SU-DHL-6 (cell line): ENCODE measurements around the gene MAGED4B.

Source experiments
- H2AFZ ChIP-seq: fragments of 200-600 bp; sonication (generic); 2 replicates; pipeline ENCODE4 v1.6.1; 2014; ENCODE audit warnings: low read depth, mild to moderate bottlenecking, moderate library complexity, mixed read lengths, antibody characterized with exemption, low read length; ENCODE audit not compliant: severe bottlenecking
- H3F3A ChIP-seq: fragments of 200-600 bp; shearing (Covaris generic); 2 replicates; pipeline ENCODE4 v1.6.0; 2016; ENCODE audit warnings: antibody characterized with exemption, mild to moderate bottlenecking; ENCODE audit not compliant: insufficient read depth
- H3K27ac ChIP-seq: fragments of 200-600 bp; sonication (generic); 2 replicates; pipeline ENCODE4 v1.5.1; 2016; ENCODE audit warnings: low read depth, mild to moderate bottlenecking, low read length, moderate library complexity, mixed read lengths
- H3K27me3 ChIP-seq: fragments of 200-600 bp; sonication (generic), shearing (Covaris generic); 2 replicates; pipeline ENCODE4 v1.6.0; 2014; ENCODE audit warnings: mild to moderate bottlenecking, low read length
- H3K36me3 ChIP-seq: fragments of 200-600 bp; sonication (generic); 2 replicates; pipeline ENCODE4 v1.6.1; 2014; ENCODE audit warnings: mild to moderate bottlenecking, low read length, mixed read lengths
- H3K4me2 ChIP-seq: fragments of 300-600, 200-600 bp; shearing (Covaris generic), sonication (generic); 2 replicates; pipeline ENCODE4 v1.6.0; 2014; ENCODE audit warnings: low read length, low read depth, mild to moderate bottlenecking; ENCODE audit not compliant: poor library complexity, severe bottlenecking
- H3K4me3 ChIP-seq: fragments of 200-600 bp; sonication (generic); 2 replicates; pipeline ENCODE4 v1.5.1; 2014; ENCODE audit warnings: antibody characterized with exemption, low read length, mild to moderate bottlenecking, mixed read lengths; ENCODE audit not compliant: insufficient read depth, poor library complexity, severe bottlenecking
- H3K79me2 ChIP-seq: fragments of 200-600 bp; sonication (generic); 2 replicates; pipeline ENCODE4 v1.6.1; 2014; ENCODE audit warnings: mild to moderate bottlenecking, low read length, moderate library complexity; ENCODE audit not compliant: insufficient read depth
- H3K9ac ChIP-seq: fragments of 200-600 bp; sonication (generic); 2 replicates; pipeline ENCODE4 v1.7.0; 2014; ENCODE audit warnings: mild to moderate bottlenecking, low read length
- H3K9me2 ChIP-seq: fragments of 200-600 bp; sonication (generic); replicated peaks from 2 replicates; pipeline ENCODE4 v1.6.1; 2014; ENCODE audit warnings: low read length; ENCODE audit not compliant: insufficient read depth
- H3K9me3 ChIP-seq: fragments of 200-600 bp; sonication (generic); 2 replicates; pipeline ENCODE4 v1.6.1; 2014; ENCODE audit warnings: low read length, mixed read lengths; ENCODE audit not compliant: insufficient read depth
- H4K20me1 ChIP-seq: fragments of 200-600 bp; sonication (generic); 2 replicates; pipeline ENCODE4 v1.6.1; 2014; ENCODE audit warnings: low read depth, mild to moderate bottlenecking, antibody characterized with exemption, low read length, moderate library complexity, mixed read lengths
- CTCF ChIP-seq: fragments of 200-600 bp; sonication (generic); IDR thresholded peaks from one replicate; pipeline ENCODE4 v1.5.1; 2017; ENCODE audit warnings: antibody characterized with exemption, mild to moderate bottlenecking, low read length, moderate library complexity; ENCODE audit not compliant: insufficient read depth, poor library complexity, severe bottlenecking
- EZH2phosphoT487 ChIP-seq: fragments of 200-600 bp; sonication (generic), shearing (Covaris generic); conservative IDR thresholded peaks from 2 replicates; pipeline ENCODE4 v1.6.1; 2018; ENCODE audit warnings: mild to moderate bottlenecking, antibody characterized with exemption, low read length, moderate library complexity, mixed read lengths

The MAGED4B gene

GRCh38 chrX:52015794-52016193, 53.2 kb downstream of the MAGED4B start:
- Histone ChIP-seq H3K4me2 (peak overlapping the region; percentile 62), H3K9me2 (no peaks in the 10 kb centered on the region), H4K20me1 (no peaks in the 10 kb centered on the region), H3K79me2 (no peaks in the 10 kb centered on the region), H3K27ac (peak overlapping the region; percentile 59; the same call in 1 of the 2 replicates), H3K9ac (peak overlapping the region; percentile 30; the same call in 1 of the 2 replicates), H3K4me3 (no peak overlapping the region), H2AFZ (peak overlapping the region; percentile 68), H3K36me3 (no peaks in the 10 kb centered on the region), H3K9me3 (no peaks in the 10 kb centered on the region), H3K27me3 (no peaks in the 10 kb centered on the region), H3F3A (no peaks in the 10 kb centered on the region)
- no peak for TF ChIP-seq CTCF
- no peak for TF ChIP-seq EZH2phosphoT487
